GM12875 (cell line): ENCODE measurements around the gene ATXN2.

Experiments used
- H3K4me3 ChIP-seq: one replicate; pipeline ENCODE4 v1.5.1; 2011; ENCODE audit warnings: low read depth, low read length, control low read depth
- CTCF ChIP-seq: IDR thresholded peaks from 2 replicates; pipeline ENCODE4 v1.5.1; 2011; ENCODE audit warnings: low read depth, mild to moderate bottlenecking, control low read depth, inconsistent platforms, low read length, moderate library complexity, borderline replicate concordance; ENCODE audit not compliant: insufficient read depth

Gene ATXN2

GRCh38 chr12:111442301-111443045 lies 156.6 kb downstream of the ATXN2 start:
- no peak overlapping the region for H3K4me3 ChIP-seq
- no peak for TF ChIP-seq CTCF

GRCh38 chr12:111441107-111441928 lies 157.8 kb downstream of the ATXN2 start:
- H3K4me3 ChIP-seq: no peak overlapping the region
- TF ChIP-seq CTCF: no peak

- no peak for TF ChIP-seq CTCF
These were observed 158.5 kb downstream of the ATXN2 start for GRCh38 chr12:111440631-111441030.

GRCh38 chr12:111440152-111440551 lies 159.0 kb downstream of the ATXN2 start:
- H3K4me3 ChIP-seq: no peak overlapping the region

More at GRCh38 chr12:111440631-111441030, 158.5 kb downstream of the ATXN2 start:
- H3K4me3 ChIP-seq: no peak overlapping the region

GRCh38 chr12:111439657-111440151 lies 159.4 kb downstream of the ATXN2 start:
- H3K4me3 ChIP-seq: no peak overlapping the region
- no peak for TF ChIP-seq CTCF

More at GRCh38 chr12:111440152-111440551, 159.0 kb downstream of the ATXN2 start:
- TF ChIP-seq CTCF: no peak

- H3K4me3 ChIP-seq: no peak overlapping the region
These were observed 160.6 kb downstream of the ATXN2 start for GRCh38 chr12:111438481-111438880.

More at GRCh38 chr12:111438481-111438880, 160.6 kb downstream of the ATXN2 start:
- TF ChIP-seq CTCF: no peak
